NB4 (cell line): ENCODE measurements around the gene SIAH2.

Experiments used
- DNase-seq: peaks from one replicate; pipeline ENCODE4 v3.0.0; 2010; ENCODE audit warnings: low read depth
- H3K4me3 ChIP-seq: one replicate; pipeline ENCODE4 v1.5.1; 2011; ENCODE audit warnings: mild to moderate bottlenecking, low read depth, low read length, moderate library complexity
- CTCF ChIP-seq: IDR thresholded peaks from one replicate; pipeline ENCODE4 v1.5.1; 2012; ENCODE audit warnings: low read depth, low read length
- MAX ChIP-seq: IDR thresholded peaks from 2 replicates; pipeline ENCODE4 v1.6.1; 2011; ENCODE audit warnings: low read depth, low read length
- MYC ChIP-seq: IDR thresholded peaks from 2 replicates; pipeline ENCODE4 v1.6.1; 2011; ENCODE audit warnings: low read depth, low read length
- POLR2A ChIP-seq: IDR thresholded peaks from 2 replicates; pipeline ENCODE4 v1.6.1; 2011; ENCODE audit warnings: mild to moderate bottlenecking; ENCODE audit not compliant: insufficient read length; ENCODE audit errors: extremely low read depth

SIAH2 gene

GRCh38 chr3:150789451-150789850 lies 26.5 kb upstream of the SIAH2 start:
- no peak for TF ChIP-seq CTCF
- TF ChIP-seq MAX = no peak
- TF ChIP-seq MYC = no peak
- TF ChIP-seq POLR2A = no peak
- peak; percentile 8 for DNase-seq
- H3K4me3 ChIP-seq = no peak overlapping the region

GRCh38 chr3:150787741-150788370 lies 24.9 kb upstream of the SIAH2 start:
- peak; percentile 46; the same call in 1 of the 2 replicates for TF ChIP-seq MAX
- TF ChIP-seq POLR2A = no peak
- TF ChIP-seq MYC = no peak
- TF ChIP-seq CTCF = peak; percentile 83
- no peak overlapping the region for H3K4me3 ChIP-seq
- peak; percentile 76 for DNase-seq

GRCh38 chr3:150786791-150787190 lies 23.8 kb upstream of the SIAH2 start:
- DNase-seq = no peak
- H3K4me3 ChIP-seq = no peak overlapping the region
- TF ChIP-seq MYC = no peak
- TF ChIP-seq POLR2A = no peak

GRCh38 chr3:150784747-150785125 lies 21.8 kb upstream of the SIAH2 start:
- no peak overlapping the region for H3K4me3 ChIP-seq
- TF ChIP-seq MAX (no peak), CTCF (no peak)
- DNase-seq = no peak

- DNase-seq = no peak
- no peak overlapping the region for H3K4me3 ChIP-seq
- TF ChIP-seq MYC (no peak), POLR2A (no peak), MAX (no peak), CTCF (no peak)
These were observed 21.2 kb upstream of the SIAH2 start for GRCh38 chr3:150783920-150784746.

GRCh38 chr3:150783316-150783715 lies 20.3 kb upstream of the SIAH2 start:
- no peak for DNase-seq
- TF ChIP-seq MYC (no peak), POLR2A (no peak)
- no peak overlapping the region for H3K4me3 ChIP-seq
